ENCODE measurements around the gene CPSF7. TPM values are rescaled to one million over a fixed set of nuclear protein-coding genes. Genes with fewer than 3 reads are reported as not detected.

Gene CPSF7
- total and polyA plus RNA-seq, 10 of the 15 experiments (the other 5 are each of a cell fraction or from before 2014, with no cell fraction given) = 14.9 to 93.1 (median 60.9) TPM

DNA sequence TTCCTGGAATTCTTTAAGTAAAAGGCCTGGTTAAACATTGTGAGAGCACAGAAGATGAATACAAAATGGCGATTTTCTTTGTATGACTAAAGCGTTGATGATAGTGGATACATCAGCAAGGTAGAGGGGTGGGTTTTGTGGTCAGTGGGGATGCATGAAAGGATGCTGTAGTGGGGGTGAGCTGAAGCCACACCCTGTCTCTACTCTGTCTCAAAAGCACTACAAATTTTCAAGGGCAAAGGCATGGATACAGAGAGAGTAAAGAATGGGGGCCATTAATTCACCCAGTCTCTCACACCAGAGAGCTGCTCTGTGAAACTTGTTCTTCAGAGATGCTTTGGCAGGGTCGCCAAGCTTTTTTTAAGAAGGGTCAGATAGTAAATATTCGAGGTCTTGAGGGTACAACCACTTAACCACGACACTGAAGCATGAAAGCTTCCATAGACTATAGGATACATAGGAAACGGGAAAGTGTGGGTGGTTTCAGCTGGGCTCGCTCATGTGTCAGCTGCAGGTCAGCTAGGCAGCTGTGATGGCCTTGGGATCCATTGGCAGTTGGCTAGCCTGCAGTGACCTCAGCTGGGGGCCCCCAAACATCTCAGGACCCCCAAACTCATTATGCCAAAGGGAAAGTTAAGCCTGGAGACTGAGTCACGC, 59.3 kb downstream of the CPSF7 start:
- no peak for DNase-seq (ENCODE audit: low read depth, low spot score)
- peaks cover 17 to 21% of the 10 kb centered on the region in 2 experiments for H3K36me3 ChIP-seq (ENCODE audit: control insufficient read depth in 2 of 2, insufficient read depth in 2 of 2, low read length in 1 of 2)
- ATAC-seq = peak; percentile 70
- in situ Hi-C loops (cut with MboI) = no loop called here
- ChIA-PET POLR2A (interaction anchor here (1.0 to 7.0 kb wide), 6 partner anchors 12 to 37 kb away, joined by 3 to 111 read pairs (median 7); partner anchors contain the start of genes CYB561A3, TMEM138 and TMEM216), SMC1A (ENCODE audit: uncharacterized antibody, unreplicated experiment) (interaction anchor here (0.9 to 4.2 kb wide), 8 partner anchors 10 to 36 kb away, joined by 3 to 84 read pairs (median 6); partner anchors contain the start of genes CYB561A3, TMEM138 and TMEM216), RAD21 (ENCODE audit: unreplicated experiment) (interaction anchor here (1.2 to 8.0 kb wide), 4 partner anchors 11 to 72 kb away, joined by 5 to 72 read pairs (median 32); partner anchors contain the start of genes CYB561A3 and TMEM138), CTCF (interaction anchor here (0.9 to 23.9 kb wide), 8 partner anchors 8 to 65 kb away, joined by 3 to 387 read pairs (median 5); partner anchors contain the start of genes TMEM138 and TMEM216)
- no peak overlapping the region for H3K4me2 ChIP-seq (ENCODE audit: control insufficient read depth, insufficient read depth)
- peaks cover 8% of the 10 kb centered on the region for H3K4me1 ChIP-seq (ENCODE audit: control insufficient read depth, insufficient read depth, low read length)
- no peak for FAIRE-seq
- no peaks in the 10 kb centered on the region for H4K20me1 ChIP-seq (ENCODE audit: control insufficient read depth, insufficient read depth)
- H3K27ac ChIP-seq (ENCODE audit: control insufficient read depth, insufficient read depth) = peak overlapping the region; percentile 68
- H3K4me3 ChIP-seq = no peak overlapping the region
- no peaks in the 10 kb centered on the region for H3K27me3 ChIP-seq (replicated peaks in 1 of 2; ENCODE audit: control insufficient read depth in 2 of 2, insufficient read depth in 2 of 2, low read length in 1 of 2)
- intact Hi-C loops (cut with micrococcal nuclease; ENCODE audit: unreplicated experiment) = no loop called here
- H2AFZ ChIP-seq (ENCODE audit: control insufficient read depth, low read depth, low read length) = no peak overlapping the region
- WGBS (ENCODE audit: insufficient coverage, insufficient replicate concordance, low lambda C conversion rate, missing lambda C conversion rate) = 70% methylated on average over 8 of the region's 8 CpGs
- no peaks in the 10 kb centered on the region for H3K9me3 ChIP-seq (replicated peaks; ENCODE audit: control insufficient read depth, insufficient read depth, low read length)
- no peak overlapping the region for H3K9ac ChIP-seq (ENCODE audit: control insufficient read depth, insufficient read depth, low read length)
- H3K79me2 ChIP-seq (ENCODE audit: control insufficient read depth, insufficient read depth, low read length) = no peaks in the 10 kb centered on the region; the same call in 1 of the 2 replicates
- no TSS peak for BruUV-seq (replicated peaks)
- TF ChIP-seq KLF5 (IDR thresholded peaks at IDR 0.05; ENCODE audit: partially characterized antibody) (no peak), FOS (IDR thresholded peaks at IDR 0.05; ENCODE audit: borderline replicate concordance, extremely low read depth, insufficient read length) (no peak), RUNX3 (IDR thresholded peaks at IDR 0.05; ENCODE audit: low read length) (peak; percentile 69), NR2F1 (conservative IDR thresholded peaks at IDR 0.05) (peak; percentile 28; the same call in 1 of the 2 replicates), POLR2AphosphoS2 (IDR thresholded peaks at IDR 0.05; ENCODE audit: low read depth, low read length) (no peak; the same call in 1 of the 2 replicates), NR2C2 (IDR thresholded peaks at IDR 0.05; ENCODE audit: borderline replicate concordance, control insufficient read depth, insufficient read length, low read depth) (no peak), FOXK2 (IDR thresholded peaks at IDR 0.05) (no peak), FOXM1 (IDR thresholded peaks at IDR 0.05; ENCODE audit: low read depth, low read length) (0 out of 2 replicates have a peak, but pooled peaks have one; percentile 19), SMAD5 (IDR thresholded peaks at IDR 0.05; ENCODE audit: low read depth) (no peak), BCL11A (IDR thresholded peaks at IDR 0.05; ENCODE audit: low read depth, low read length) (peak; percentile 33; the same call in 1 of the 2 replicates), YY1 (IDR thresholded peaks at IDR 0.05; ENCODE audit: low read depth, low read length) (0 out of 2 replicates have a peak, but pooled peaks have one; percentile 24), IKZF1 (conservative IDR thresholded peaks at IDR 0.05) (peak; percentile 75), PAX5 (IDR thresholded peaks at IDR 0.05; ENCODE audit: borderline replicate concordance, low read depth, low read length) (peak; percentile 76), GATAD2B (conservative IDR thresholded peaks at IDR 0.05; ENCODE audit: low read depth) (no peak), TARDBP (IDR thresholded peaks at IDR 0.05; ENCODE audit: borderline replicate concordance) (no peak)
- TF ChIP-seq, protein P1, sequence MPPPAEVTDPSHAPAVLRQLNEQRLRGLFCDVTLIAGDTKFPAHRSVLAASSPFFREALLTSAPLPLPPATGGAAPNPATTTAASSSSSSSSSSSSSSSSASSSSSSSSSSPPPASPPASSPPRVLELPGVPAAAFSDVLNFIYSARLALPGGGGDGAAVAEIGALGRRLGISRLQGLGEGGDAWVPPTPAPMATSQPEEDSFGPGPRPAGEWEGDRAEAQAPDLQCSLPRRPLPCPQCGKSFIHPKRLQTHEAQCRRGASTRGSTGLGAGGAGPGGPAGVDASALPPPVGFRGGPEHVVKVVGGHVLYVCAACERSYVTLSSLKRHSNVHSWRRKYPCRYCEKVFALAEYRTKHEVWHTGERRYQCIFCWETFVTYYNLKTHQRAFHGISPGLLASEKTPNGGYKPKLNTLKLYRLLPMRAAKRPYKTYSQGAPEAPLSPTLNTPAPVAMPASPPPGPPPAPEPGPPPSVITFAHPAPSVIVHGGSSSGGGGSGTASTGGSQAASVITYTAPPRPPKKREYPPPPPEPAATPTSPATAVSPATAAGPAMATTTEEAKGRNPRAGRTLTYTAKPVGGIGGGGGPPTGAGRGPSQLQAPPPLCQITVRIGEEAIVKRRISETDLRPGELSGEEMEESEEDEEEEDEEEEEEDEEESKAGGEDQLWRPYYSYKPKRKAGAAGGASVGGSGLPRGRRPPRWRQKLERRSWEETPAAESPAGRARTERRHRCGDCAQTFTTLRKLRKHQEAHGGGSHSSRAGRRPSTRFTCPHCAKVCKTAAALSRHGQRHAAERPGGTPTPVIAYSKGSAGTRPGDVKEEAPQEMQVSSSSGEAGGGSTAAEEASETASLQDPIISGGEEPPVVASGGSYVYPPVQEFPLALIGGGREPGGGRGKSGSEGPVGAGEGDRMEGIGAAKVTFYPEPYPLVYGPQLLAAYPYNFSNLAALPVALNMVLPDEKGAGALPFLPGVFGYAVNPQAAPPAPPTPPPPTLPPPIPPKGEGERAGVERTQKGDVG (CRISPR knock-in tag; IDR thresholded peaks at IDR 0.05) = no peak
- TF ChIP-seq, protein P2, sequence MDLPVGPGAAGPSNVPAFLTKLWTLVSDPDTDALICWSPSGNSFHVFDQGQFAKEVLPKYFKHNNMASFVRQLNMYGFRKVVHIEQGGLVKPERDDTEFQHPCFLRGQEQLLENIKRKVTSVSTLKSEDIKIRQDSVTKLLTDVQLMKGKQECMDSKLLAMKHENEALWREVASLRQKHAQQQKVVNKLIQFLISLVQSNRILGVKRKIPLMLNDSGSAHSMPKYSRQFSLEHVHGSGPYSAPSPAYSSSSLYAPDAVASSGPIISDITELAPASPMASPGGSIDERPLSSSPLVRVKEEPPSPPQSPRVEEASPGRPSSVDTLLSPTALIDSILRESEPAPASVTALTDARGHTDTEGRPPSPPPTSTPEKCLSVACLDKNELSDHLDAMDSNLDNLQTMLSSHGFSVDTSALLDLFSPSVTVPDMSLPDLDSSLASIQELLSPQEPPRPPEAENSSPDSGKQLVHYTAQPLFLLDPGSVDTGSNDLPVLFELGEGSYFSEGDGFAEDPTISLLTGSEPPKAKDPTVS (IDR thresholded peaks at IDR 0.05; ENCODE audit: low read depth, low read length) = no peak
- TF ChIP-seq, protein P3, sequence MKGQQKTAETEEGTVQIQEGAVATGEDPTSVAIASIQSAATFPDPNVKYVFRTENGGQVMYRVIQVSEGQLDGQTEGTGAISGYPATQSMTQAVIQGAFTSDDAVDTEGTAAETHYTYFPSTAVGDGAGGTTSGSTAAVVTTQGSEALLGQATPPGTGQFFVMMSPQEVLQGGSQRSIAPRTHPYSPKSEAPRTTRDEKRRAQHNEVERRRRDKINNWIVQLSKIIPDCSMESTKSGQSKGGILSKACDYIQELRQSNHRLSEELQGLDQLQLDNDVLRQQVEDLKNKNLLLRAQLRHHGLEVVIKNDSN (IDR thresholded peaks at IDR 0.05; ENCODE audit: borderline replicate concordance, extremely low read length, insufficient read depth, low read depth, low read length) = no peak
